Measurements from ENCODE around the gene KLHL24. TPM values are rescaled to one million over a fixed set of nuclear protein-coding genes. Genes with fewer than 3 reads are reported as not detected.
"Not testable (repeated sequence)": the region's sequence is repeated elsewhere in the genome, so short reads cannot be mapped to it uniquely, and the experiment has no call there.

KLHL24 gene
- total RNA-seq, 4 donors from 2014 or later: 118 to 301 (median 222) TPM

DNA sequence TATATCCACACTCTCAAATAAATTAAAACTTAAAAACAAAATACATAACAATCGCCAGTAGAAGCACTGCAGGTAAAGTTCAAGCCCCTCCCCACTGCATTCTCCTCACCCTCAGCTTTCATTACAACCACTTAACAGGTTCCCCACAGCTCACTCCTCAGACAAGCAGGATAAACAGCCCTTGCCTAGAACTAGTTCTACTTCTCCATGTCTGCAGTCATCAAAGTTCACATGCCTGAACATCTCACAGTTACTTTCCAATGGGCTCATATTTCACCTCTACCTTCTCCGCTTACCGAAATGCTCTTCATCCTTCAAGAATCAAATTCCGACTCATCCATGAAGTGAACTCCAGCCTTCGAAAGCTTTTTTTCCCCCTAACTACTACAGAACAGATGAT, 66.3 kb downstream of the KLHL24 start:
- no peaks in the 10 kb centered on the region for H3K36me3 ChIP-seq
- DNase-seq (no peak), ATAC-seq (no peak)
- no peak overlapping the region for H3K4me3 ChIP-seq
- intact Hi-C loops (cut with DNase I; ENCODE audit: low total_unique reads): no loop called here
- no peaks in the 10 kb centered on the region for H3K27me3 ChIP-seq
- TF ChIP-seq POLR2A (IDR thresholded peaks at IDR 0.05): no peak
- TF ChIP-seq, protein P1, sequence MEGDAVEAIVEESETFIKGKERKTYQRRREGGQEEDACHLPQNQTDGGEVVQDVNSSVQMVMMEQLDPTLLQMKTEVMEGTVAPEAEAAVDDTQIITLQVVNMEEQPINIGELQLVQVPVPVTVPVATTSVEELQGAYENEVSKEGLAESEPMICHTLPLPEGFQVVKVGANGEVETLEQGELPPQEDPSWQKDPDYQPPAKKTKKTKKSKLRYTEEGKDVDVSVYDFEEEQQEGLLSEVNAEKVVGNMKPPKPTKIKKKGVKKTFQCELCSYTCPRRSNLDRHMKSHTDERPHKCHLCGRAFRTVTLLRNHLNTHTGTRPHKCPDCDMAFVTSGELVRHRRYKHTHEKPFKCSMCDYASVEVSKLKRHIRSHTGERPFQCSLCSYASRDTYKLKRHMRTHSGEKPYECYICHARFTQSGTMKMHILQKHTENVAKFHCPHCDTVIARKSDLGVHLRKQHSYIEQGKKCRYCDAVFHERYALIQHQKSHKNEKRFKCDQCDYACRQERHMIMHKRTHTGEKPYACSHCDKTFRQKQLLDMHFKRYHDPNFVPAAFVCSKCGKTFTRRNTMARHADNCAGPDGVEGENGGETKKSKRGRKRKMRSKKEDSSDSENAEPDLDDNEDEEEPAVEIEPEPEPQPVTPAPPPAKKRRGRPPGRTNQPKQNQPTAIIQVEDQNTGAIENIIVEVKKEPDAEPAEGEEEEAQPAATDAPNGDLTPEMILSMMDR (IDR thresholded peaks at IDR 0.05 in 4 of 5, conservative IDR thresholded peaks at IDR 0.05 in 1 of 5): no peak
- no peak overlapping the region for H3K27ac ChIP-seq
- peaks cover 14 to 22% of the 10 kb centered on the region in 2 donors for H3K4me1 ChIP-seq
- in situ Hi-C loops (cut with MboI; ENCODE audit: low sequenced_read_pairs in 4 of 4): no loop called here
- H3K9me3 ChIP-seq: no peaks in the 10 kb centered on the region

DNA sequence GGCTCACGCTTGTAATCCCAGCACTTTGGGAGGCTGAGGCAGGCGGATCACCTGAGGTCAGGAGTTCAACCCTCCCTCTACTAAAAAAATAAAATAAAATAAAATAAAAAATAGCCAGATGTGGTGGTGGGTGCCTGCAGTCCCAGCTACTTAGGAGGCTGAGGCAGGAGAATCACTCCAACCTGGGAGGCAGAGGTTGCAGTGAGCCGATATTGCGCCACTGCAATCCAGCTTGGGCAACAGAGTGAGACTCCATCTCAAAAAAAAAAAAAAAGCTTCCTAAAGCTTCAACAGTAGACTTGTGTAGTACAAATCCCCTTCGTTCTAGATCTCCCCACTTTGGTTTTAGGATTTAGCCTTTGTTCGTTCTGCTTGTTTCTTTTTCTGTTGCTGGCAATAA, 68.5 kb downstream of the KLHL24 start:
- intact Hi-C loops (cut with DNase I; ENCODE audit: low total_unique reads); H3K36me3 ChIP-seq; ATAC-seq; H3K9me3 ChIP-seq; H3K27me3 ChIP-seq; H3K27ac ChIP-seq; in situ Hi-C loops (cut with MboI; ENCODE audit: low sequenced_read_pairs in 4 of 4); DNase-seq; H3K4me3 ChIP-seq: not testable (repeated sequence)
- H3K4me1 ChIP-seq: peaks cover 6 to 15% of the 10 kb centered on the region in 2 donors

DNA sequence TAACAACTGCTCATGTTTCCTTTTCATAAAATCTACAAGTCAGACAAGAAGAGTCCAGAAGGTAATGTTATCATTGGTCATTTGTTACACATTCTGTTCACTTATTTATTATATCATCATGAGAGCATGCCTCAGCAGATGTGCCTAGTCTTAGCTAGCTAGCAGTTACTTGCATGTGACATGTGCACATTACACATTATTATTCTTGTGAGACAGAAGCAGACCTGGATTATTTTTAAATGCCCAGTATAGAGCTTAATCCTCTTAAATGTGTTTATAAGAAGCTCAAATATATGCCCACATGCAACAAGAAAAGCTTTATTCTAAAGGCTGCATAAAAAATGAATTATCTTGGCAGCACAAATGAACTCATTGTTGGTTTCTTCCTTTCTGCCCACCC, 74.8 kb downstream of the KLHL24 start:
- Histone ChIP-seq H3K27me3 (no peaks in the 10 kb centered on the region), H3K27ac (no peak overlapping the region), H3K9me3 (no peaks in the 10 kb centered on the region), H3K4me3 (no peak overlapping the region), H3K36me3 (no peaks in the 10 kb centered on the region), H3K4me1 (no peaks in the 10 kb centered on the region)
- intact Hi-C loops (cut with DNase I; ENCODE audit: low total_unique reads): no loop called here
- no peak for ATAC-seq
- no peak for DNase-seq
- TF ChIP-seq, protein P1 (IDR thresholded peaks at IDR 0.05 in 4 of 5, conservative IDR thresholded peaks at IDR 0.05 in 1 of 5): no peak
- no peak for TF ChIP-seq POLR2A (IDR thresholded peaks at IDR 0.05)
- in situ Hi-C loops (cut with MboI; ENCODE audit: low sequenced_read_pairs in 4 of 4): no loop called here

DNA sequence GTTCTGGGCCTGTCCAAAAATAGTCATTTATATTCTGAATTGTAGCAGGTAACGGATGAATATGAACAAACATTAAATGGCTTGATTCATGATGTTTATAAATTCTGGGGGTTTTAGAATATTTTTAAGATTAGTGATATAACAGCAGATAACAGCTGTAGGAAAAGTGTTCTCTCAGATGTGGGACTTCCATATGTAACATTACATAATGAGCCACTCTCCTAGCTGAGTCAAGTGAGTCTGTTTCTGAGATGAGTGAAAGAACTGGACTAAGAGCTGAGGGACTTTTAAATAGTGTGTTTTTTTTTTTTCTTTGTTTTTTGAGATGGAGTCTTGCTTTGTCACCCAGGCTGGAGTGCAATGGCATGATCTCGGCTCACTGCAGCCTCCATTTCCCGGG, 76.1 kb downstream of the KLHL24 start:
- no peak for TF ChIP-seq POLR2A (IDR thresholded peaks at IDR 0.05)
- TF ChIP-seq, protein P1 (IDR thresholded peaks at IDR 0.05 in 4 of 5, conservative IDR thresholded peaks at IDR 0.05 in 1 of 5): no peak
- Histone ChIP-seq H3K9me3 (no peaks in the 10 kb centered on the region), H3K27me3 (no peaks in the 10 kb centered on the region), H3K4me3 (no peak overlapping the region), H3K4me1 (no peaks in the 10 kb centered on the region), H3K36me3 (no peaks in the 10 kb centered on the region), H3K27ac (no peak overlapping the region)
- intact Hi-C loops (cut with DNase I; ENCODE audit: low total_unique reads) (no loop called here), in situ Hi-C loops (cut with MboI; ENCODE audit: low sequenced_read_pairs in 4 of 4) (no loop called here)
- DNase-seq: no peak
- no peak for ATAC-seq

DNA sequence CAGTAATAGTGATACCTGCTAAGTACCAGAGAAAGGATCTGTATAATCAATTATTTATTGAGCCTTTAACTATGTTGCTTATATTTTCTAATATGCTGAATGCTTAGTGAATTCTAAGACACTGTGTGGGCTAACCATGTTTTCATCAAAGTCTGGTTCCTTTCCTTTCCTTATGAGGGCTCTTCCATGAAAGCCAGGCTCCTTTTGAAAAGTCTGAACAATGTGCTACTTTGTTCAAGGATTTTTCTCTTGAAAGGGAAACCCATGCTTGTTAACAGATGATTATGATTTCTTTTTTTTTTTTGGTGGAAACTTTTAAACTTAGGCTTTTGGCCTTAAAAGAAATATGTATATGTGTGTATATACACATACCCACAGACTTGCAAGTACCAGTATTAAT, 79.2 kb downstream of the KLHL24 start:
- ATAC-seq: no peak
- in situ Hi-C loops (cut with MboI; ENCODE audit: low sequenced_read_pairs in 4 of 4): no loop called here

More for the DNA sequence above, 79.2 kb downstream of the KLHL24 start:
- no peaks in the 10 kb centered on the region for H3K9me3 ChIP-seq
- peaks cover 0 to 16% of the 10 kb centered on the region in 2 donors for H3K36me3 ChIP-seq
- H3K4me1 ChIP-seq: no peaks in the 10 kb centered on the region
- H3K27ac ChIP-seq: no peak overlapping the region
- intact Hi-C loops (cut with DNase I; ENCODE audit: low total_unique reads): no loop called here
- H3K4me3 ChIP-seq: no peak overlapping the region
- H3K27me3 ChIP-seq: no peaks in the 10 kb centered on the region
- DNase-seq: no peak
- TF ChIP-seq POLR2A (IDR thresholded peaks at IDR 0.05): no peak
- TF ChIP-seq, protein P1 (IDR thresholded peaks at IDR 0.05 in 4 of 5, conservative IDR thresholded peaks at IDR 0.05 in 1 of 5): no peak
